ENCODE results near the gene MYL9. TPM values are rescaled to one million over a fixed set of nuclear protein-coding genes. Genes with fewer than 3 reads are reported as not detected.

The MYL9 gene
- total and polyA plus RNA-seq, 2 donors from 2014 or later: 294 to 576 TPM

DNA sequence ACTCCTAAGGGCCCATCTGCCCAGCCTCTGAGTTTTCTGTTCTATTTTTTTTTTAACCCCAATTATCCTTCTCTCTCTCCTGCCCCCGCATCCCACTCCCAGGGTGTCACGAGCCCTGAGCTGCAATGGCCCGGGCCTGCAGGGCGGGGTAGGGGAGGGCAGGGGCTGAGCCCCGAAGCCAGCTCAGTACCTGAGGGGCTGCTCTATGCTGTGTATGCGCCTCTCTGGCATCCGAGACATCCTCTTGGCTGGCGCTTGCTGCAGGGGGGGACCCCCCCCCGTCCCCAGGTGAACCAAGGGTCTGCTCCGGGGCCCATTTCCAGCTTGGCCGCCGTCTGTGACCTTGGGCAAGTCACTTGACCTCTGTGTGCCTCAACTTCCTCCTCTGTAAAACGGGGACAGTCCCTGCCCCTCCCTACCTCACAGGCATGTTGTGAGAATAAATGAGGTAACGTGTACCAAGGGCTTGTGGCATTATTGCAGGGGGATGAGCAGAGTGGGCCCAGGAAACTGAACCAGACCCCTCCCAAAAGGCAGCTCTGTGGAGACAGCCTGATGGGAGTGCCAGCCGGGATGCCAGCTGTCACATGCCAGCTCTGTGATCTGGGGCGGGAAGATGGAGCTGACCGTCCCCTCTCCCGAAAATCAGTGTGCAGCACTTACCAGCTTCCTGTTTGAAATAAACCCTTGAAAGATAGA is 13.0 kb upstream of the MYL9 start:
- H3K4me1 ChIP-seq (ENCODE audit: control insufficient read depth in 2 of 3, insufficient read depth in 2 of 3, low read depth in 1 of 3, low read length in 3 of 3): no peaks in the 10 kb centered on the region
- TF ChIP-seq, protein P1, sequence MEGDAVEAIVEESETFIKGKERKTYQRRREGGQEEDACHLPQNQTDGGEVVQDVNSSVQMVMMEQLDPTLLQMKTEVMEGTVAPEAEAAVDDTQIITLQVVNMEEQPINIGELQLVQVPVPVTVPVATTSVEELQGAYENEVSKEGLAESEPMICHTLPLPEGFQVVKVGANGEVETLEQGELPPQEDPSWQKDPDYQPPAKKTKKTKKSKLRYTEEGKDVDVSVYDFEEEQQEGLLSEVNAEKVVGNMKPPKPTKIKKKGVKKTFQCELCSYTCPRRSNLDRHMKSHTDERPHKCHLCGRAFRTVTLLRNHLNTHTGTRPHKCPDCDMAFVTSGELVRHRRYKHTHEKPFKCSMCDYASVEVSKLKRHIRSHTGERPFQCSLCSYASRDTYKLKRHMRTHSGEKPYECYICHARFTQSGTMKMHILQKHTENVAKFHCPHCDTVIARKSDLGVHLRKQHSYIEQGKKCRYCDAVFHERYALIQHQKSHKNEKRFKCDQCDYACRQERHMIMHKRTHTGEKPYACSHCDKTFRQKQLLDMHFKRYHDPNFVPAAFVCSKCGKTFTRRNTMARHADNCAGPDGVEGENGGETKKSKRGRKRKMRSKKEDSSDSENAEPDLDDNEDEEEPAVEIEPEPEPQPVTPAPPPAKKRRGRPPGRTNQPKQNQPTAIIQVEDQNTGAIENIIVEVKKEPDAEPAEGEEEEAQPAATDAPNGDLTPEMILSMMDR (IDR thresholded peaks at IDR 0.05; ENCODE audit: borderline replicate concordance, extremely low read depth, insufficient read depth): no peak
- no peak for FAIRE-seq

DNA sequence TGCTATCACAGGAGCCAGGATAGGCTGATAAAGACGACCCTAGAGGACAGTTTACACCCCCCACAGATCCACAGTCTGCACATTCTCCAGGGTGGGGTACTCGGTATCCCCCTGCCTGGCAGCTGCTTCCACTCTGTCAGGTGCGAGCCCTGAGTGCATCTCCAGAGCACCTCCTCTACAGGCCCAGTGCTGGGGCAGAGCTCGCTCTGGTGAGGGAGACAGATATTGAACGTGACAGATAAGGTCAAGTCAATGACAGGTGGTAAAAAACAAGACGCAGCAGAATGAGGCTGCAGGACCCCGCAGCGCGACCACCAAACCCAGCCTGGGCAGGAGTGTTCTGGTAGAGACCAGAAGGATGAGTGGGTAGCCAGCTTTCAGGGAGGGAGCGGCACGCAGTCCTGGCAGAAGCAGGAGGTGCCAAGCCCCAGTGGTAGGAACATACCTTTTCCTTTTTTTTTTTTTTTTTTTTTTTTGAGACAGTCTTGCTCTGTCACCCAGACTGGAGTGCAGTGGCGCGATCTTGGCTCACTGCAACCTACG is 12.4 kb upstream of the MYL9 start:
- FAIRE-seq (no peak), DNase-seq (no peak)
- peaks cover 6 to 18% (median 14%) of the 10 kb centered on the region in 3 donors for H3K36me3 ChIP-seq (ENCODE audit: control insufficient read depth in 2 of 3, insufficient read depth in 3 of 3, low read length in 3 of 3)
- no peak overlapping the region for H3K27ac ChIP-seq (ENCODE audit: low read depth in 2 of 2, low read length in 2 of 2)
- no peaks in the 10 kb centered on the region for H3K4me1 ChIP-seq (ENCODE audit: control insufficient read depth in 2 of 3, insufficient read depth in 2 of 3, low read depth in 1 of 3, low read length in 3 of 3)
- H3K27me3 ChIP-seq (ENCODE audit: control insufficient read depth, insufficient read depth, low read length): no peaks in the 10 kb centered on the region
- H3K4me3 ChIP-seq (ENCODE audit: low read length in 3 of 3): no peak overlapping the region
- H3K9ac ChIP-seq (ENCODE audit: low read length in 3 of 3): no peak overlapping the region
- no peaks in the 10 kb centered on the region for H3K9me3 ChIP-seq (ENCODE audit: control insufficient read depth in 2 of 3, insufficient read depth in 1 of 3, low read length in 3 of 3)
- intact Hi-C loops (cut with DNase I): no loop called here
- TF ChIP-seq, protein P1 (IDR thresholded peaks at IDR 0.05; ENCODE audit: borderline replicate concordance, extremely low read depth, insufficient read depth): no peak

More for the DNA sequence above, 13.0 kb upstream of the MYL9 start:
- intact Hi-C loops (cut with DNase I): no loop called here
- no peak overlapping the region for H3K9ac ChIP-seq (ENCODE audit: low read length in 3 of 3)
- peak in 1 of 5 donors; percentile 42 for DNase-seq
- H3K27me3 ChIP-seq (ENCODE audit: control insufficient read depth, insufficient read depth, low read length): no peaks in the 10 kb centered on the region
- H3K4me3 ChIP-seq (ENCODE audit: low read length in 3 of 3): no peak overlapping the region
- peaks cover 6 to 23% (median 14%) of the 10 kb centered on the region in 3 donors for H3K36me3 ChIP-seq (ENCODE audit: control insufficient read depth in 2 of 3, insufficient read depth in 3 of 3, low read length in 3 of 3)
- no peaks in the 10 kb centered on the region for H3K9me3 ChIP-seq (ENCODE audit: control insufficient read depth in 2 of 3, insufficient read depth in 1 of 3, low read length in 3 of 3)
- no peak overlapping the region for H3K27ac ChIP-seq (ENCODE audit: low read depth in 2 of 2, low read length in 2 of 2)

DNA sequence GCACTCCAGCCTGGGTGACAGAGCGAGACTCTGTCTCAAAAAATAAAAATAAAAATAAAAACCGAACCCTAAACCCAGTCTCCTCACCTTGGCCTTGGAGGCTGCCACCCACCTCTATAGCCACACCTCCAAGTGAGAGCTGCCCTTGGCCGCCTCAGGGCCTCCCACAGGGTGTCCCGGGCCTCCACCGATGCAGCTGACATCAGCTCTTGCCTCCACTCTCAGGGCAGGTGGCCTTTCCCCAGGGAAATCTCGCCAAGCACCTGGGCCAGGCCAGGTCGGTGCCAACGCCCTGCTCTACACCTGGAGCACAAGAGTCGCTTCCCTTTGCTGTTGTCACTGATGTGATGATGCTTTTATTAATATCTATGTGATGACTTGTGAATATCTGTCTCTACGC is 8.9 kb upstream of the MYL9 start:
- Histone ChIP-seq H3K9ac (ENCODE audit: low read length in 3 of 3) (no peak overlapping the region), H3K4me3 (ENCODE audit: low read length in 3 of 3) (no peak overlapping the region), H3K36me3 (ENCODE audit: control insufficient read depth in 2 of 3, insufficient read depth in 3 of 3, low read length in 3 of 3) (peaks cover 0 to 2% (median 0%) of the 10 kb centered on the region in 3 donors), H3K4me1 (ENCODE audit: control insufficient read depth in 2 of 3, insufficient read depth in 2 of 3, low read depth in 1 of 3, low read length in 3 of 3) (no peaks in the 10 kb centered on the region), H3K9me3 (ENCODE audit: control insufficient read depth in 2 of 3, insufficient read depth in 1 of 3, low read length in 3 of 3) (no peaks in the 10 kb centered on the region), H3K27me3 (ENCODE audit: control insufficient read depth, insufficient read depth, low read length) (no peaks in the 10 kb centered on the region), H3K27ac (ENCODE audit: low read depth in 2 of 2, low read length in 2 of 2) (no peak overlapping the region)
- no peak for DNase-seq
- TF ChIP-seq, protein P1 (IDR thresholded peaks at IDR 0.05; ENCODE audit: borderline replicate concordance, extremely low read depth, insufficient read depth): no peak
- intact Hi-C loops (cut with DNase I): no loop called here
- no peak for FAIRE-seq

All from kidney (tissue), 14 donors.